Sigmoid colon (tissue), 4 donors: ENCODE data around the gene IL22RA2.

ENCODE experiments used
- POLR2AphosphoS5 ChIP-seq, 4 donors: sonication (generic); formaldehyde crosslinking; IDR thresholded peaks; one replicate each; pipeline ENCODE4 v1.6.1; 2017; ENCODE audit warnings: antibody characterized with exemption in 4 of 4
- TF ChIP-seq, protein P1 (sequence below), 4 experiments: fragments of 450-650 bp in 3 of 4; fragments of 200-600 bp in 1 of 4; IDR thresholded peaks; one replicate each; pipeline ENCODE4 v1.5.1; 2016 to 2019; ENCODE audit warnings: antibody characterized with exemption in 4 of 4, mild to moderate bottlenecking in 3 of 4, moderate library complexity in 2 of 4

DNA sequence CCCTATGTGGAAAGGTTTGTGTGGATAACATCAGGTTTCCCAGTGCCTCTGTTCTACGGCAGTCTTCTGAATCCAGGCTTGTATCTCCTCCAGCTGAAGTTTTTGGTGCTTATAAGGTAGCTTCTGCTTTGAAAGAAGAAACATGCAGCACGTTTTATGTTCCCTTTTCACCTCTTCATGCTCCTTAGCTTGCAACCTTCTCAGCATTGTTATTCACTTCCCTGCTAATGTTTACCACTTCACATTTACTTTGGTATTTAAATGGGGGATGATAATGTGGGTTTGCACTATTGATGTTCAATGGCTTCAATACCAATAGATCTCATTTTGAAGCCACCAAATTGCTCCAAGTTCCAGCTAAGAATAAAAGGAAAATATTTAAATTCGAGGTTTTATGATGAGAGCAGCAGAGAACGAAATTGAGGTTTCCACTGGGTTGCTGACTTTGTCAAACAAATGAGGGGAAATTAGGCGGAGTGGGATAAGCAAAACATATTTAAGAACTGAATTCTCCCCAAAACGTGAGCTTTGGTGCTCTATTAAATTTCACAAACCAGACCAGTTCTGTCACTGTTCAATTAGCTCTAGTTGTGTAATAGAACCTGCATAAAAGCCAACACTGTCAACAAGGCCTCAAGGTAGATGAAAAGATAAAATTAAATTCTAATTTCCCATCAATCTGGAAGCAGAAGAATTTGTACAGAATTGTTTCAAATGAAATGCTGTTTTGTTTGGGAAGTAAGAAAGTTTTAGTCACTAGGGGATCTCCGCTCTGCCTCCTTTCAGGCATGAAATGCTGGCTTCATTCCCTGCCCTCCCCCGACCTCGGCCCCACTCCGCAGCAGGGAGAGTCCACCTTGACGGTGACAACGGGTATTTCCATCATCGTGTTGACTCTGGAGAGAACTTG lies 1.4 kb downstream of the IL22RA2 start:
- TF ChIP-seq, protein P1, sequence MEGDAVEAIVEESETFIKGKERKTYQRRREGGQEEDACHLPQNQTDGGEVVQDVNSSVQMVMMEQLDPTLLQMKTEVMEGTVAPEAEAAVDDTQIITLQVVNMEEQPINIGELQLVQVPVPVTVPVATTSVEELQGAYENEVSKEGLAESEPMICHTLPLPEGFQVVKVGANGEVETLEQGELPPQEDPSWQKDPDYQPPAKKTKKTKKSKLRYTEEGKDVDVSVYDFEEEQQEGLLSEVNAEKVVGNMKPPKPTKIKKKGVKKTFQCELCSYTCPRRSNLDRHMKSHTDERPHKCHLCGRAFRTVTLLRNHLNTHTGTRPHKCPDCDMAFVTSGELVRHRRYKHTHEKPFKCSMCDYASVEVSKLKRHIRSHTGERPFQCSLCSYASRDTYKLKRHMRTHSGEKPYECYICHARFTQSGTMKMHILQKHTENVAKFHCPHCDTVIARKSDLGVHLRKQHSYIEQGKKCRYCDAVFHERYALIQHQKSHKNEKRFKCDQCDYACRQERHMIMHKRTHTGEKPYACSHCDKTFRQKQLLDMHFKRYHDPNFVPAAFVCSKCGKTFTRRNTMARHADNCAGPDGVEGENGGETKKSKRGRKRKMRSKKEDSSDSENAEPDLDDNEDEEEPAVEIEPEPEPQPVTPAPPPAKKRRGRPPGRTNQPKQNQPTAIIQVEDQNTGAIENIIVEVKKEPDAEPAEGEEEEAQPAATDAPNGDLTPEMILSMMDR (IDR thresholded peaks at IDR 0.05), result no peak
- TF ChIP-seq POLR2AphosphoS5 (IDR thresholded peaks at IDR 0.05), result no peak
